Common myeloid progenitor, CD34-positive (primary cell): ENCODE measurements around the gene SH3GL1.

Experiments used
- CTCF ChIA-PET: fragments of 350-600 bp; sonication (Branson Sonifier 250); formaldehyde crosslinking; loops from one replicate; lab custom pipeline; 2021; ENCODE audit warnings: antibody characterized with exemption; lab: Charles Lee
- POLR2A ChIA-PET: fragments of 350-600 bp; sonication (Branson Sonifier 250); formaldehyde crosslinking; loops from one replicate; lab custom pipeline; 2021; ENCODE audit warnings: antibody characterized with exemption; lab: Charles Lee
- DNase-seq, 3 donors: peaks; one replicate each; pipeline versions ENCODE4 v3.0.0 to v3.0.0-alpha.2; 2013
- H3K27ac ChIP-seq, 2 experiments: 1 replicate in 1 of 2; 2 replicates in 1 of 2; pipeline ENCODE4 v1.7.0; 2013; ENCODE audit warnings: inconsistent platforms in 2 of 2, low read length in 2 of 2, mild to moderate bottlenecking in 2 of 2, low read depth in 1 of 2, moderate library complexity in 1 of 2; ENCODE audit not compliant: severe bottlenecking in 2 of 2, insufficient read depth in 1 of 2, poor library complexity in 1 of 2
- H3K27me3 ChIP-seq, 5 experiments: replicated peaks in 2 of 5; 1 replicate in 3 of 5; 2 replicates in 2 of 5; pipeline versions ENCODE4 v1.6.1 to v1.7.0; 2013; ENCODE audit warnings: low read length in 4 of 5, mild to moderate bottlenecking in 2 of 5, moderate library complexity in 2 of 5, inconsistent platforms in 1 of 5; ENCODE audit not compliant: insufficient read depth in 5 of 5, control insufficient read depth in 4 of 5
- H3K36me3 ChIP-seq, 4 experiments: 1 replicate in 2 of 4; 2 replicates in 2 of 4; pipeline versions ENCODE4 v1.6.1 to v1.7.0; 2013; ENCODE audit warnings: low read length in 3 of 4, control low read depth in 1 of 4, mild to moderate bottlenecking in 1 of 4; ENCODE audit not compliant: control insufficient read depth in 4 of 4, insufficient read depth in 4 of 4
- H3K4me1 ChIP-seq, 4 experiments: 1 replicate in 3 of 4; 2 replicates in 1 of 4; pipeline versions ENCODE4 v1.6.1 to v1.7.1; 2013; ENCODE audit warnings: low read length in 3 of 4, mild to moderate bottlenecking in 3 of 4, control low read depth in 1 of 4, inconsistent platforms in 1 of 4, moderate library complexity in 1 of 4; ENCODE audit not compliant: control insufficient read depth in 4 of 4, insufficient read depth in 4 of 4; ENCODE audit errors: control extremely low read depth in 1 of 4
- H3K4me3 ChIP-seq, 7 experiments: 1 replicate in 4 of 7; 2 replicates in 3 of 7; pipeline versions ENCODE4 v1.5.1 to v1.7.0; 2013; ENCODE audit warnings: mild to moderate bottlenecking in 7 of 7, low read length in 6 of 7, moderate library complexity in 6 of 7, inconsistent platforms in 2 of 7, low read depth in 2 of 7, control low read depth in 1 of 7; ENCODE audit not compliant: insufficient read depth in 4 of 7, control insufficient read depth in 1 of 7; ENCODE audit errors: extremely low read depth in 1 of 7
- H3K9me3 ChIP-seq, 5 experiments: 1 replicate in 4 of 5; 2 replicates in 1 of 5; pipeline versions ENCODE4 v1.6.1 to v1.7.1; 2013; ENCODE audit warnings: low read length in 4 of 5, mild to moderate bottlenecking in 2 of 5, inconsistent platforms in 1 of 5, low read depth in 1 of 5, moderate library complexity in 1 of 5; ENCODE audit not compliant: control insufficient read depth in 4 of 5, insufficient read depth in 2 of 5; ENCODE audit errors: control extremely low read depth in 1 of 5
- WGBS: methylation state at CpG from one replicate; pipeline ENCODE4 v1.1.5; 2013; ENCODE audit not compliant: insufficient coverage; 5-methylcytosine and 5-hydroxymethylcytosine counted together

The SH3GL1 gene

GRCh38 chr19:4376028-4376670 lies 24.2 kb downstream of the SH3GL1 start:
- ChIA-PET CTCF (interaction anchor here (0.9 to 3.2 kb wide), 7 partner anchors 9 to 24 kb away, joined by 3 to 22 read pairs (median 7); no protein-coding TSS in a partner anchor), POLR2A (interaction anchor here (2.2 kb wide), 1 partner anchor 24 kb away, joined by 6 read pairs; the partner anchor contains the start of gene SH3GL1)
- WGBS = 78% methylated on average over 12 of the region's 16 CpGs
- no peak for DNase-seq
- Histone ChIP-seq H3K36me3 (peaks cover 0 to 20% (median 4%) of the 10 kb centered on the region in 4 experiments), H3K27me3 (no peaks in the 10 kb centered on the region), H3K4me3 (no peak overlapping the region), H3K27ac (peak overlapping the region in 1 of 2 experiments; percentile 64), H3K4me1 (peaks cover 3 to 71% (median 47%) of the 10 kb centered on the region in 4 experiments), H3K9me3 (no peaks in the 10 kb centered on the region)

- CTCF ChIA-PET = interaction anchor here (0.9 to 3.2 kb wide), 6 partner anchors 9 to 23 kb away, joined by 3 to 22 read pairs (median 8); no protein-coding TSS in a partner anchor
- H3K27me3 ChIP-seq = no peaks in the 10 kb centered on the region
- no peaks in the 10 kb centered on the region for H3K9me3 ChIP-seq
These were observed 25.0 kb downstream of the SH3GL1 start for GRCh38 chr19:4375164-4376027.

GRCh38 chr19:4374498-4375163 lies 25.7 kb downstream of the SH3GL1 start:
- CTCF ChIA-PET = no interaction called here

More at GRCh38 chr19:4375164-4376027, 25.0 kb downstream of the SH3GL1 start:
- peak overlapping the region in 1 of 2 experiments; percentile 73 for H3K27ac ChIP-seq
- H3K4me1 ChIP-seq = peaks cover 0 to 72% (median 49%) of the 10 kb centered on the region in 4 experiments
- H3K4me3 ChIP-seq = no peak overlapping the region
- POLR2A ChIA-PET = interaction anchor here (2.2 kb wide), 1 partner anchor 25 kb away, joined by 6 read pairs; the partner anchor contains the start of gene SH3GL1
- 75% methylated on average over 13 of the region's 16 CpGs for WGBS
- DNase-seq = peak; percentile 75 to 89 (median 87)
- peaks cover 0 to 20% (median 6%) of the 10 kb centered on the region in 4 experiments for H3K36me3 ChIP-seq

GRCh38 chr19:4373601-4374497 lies 26.5 kb downstream of the SH3GL1 start:
- peak in 2 of 3 donors; percentile 48 to 51 for DNase-seq
- H3K36me3 ChIP-seq = peaks cover 0 to 19% (median 6%) of the 10 kb centered on the region in 4 experiments
- H3K27me3 ChIP-seq = no peaks in the 10 kb centered on the region
- no peaks in the 10 kb centered on the region for H3K9me3 ChIP-seq
- 77% methylated on average over 24 of the region's 25 CpGs for WGBS
- H3K27ac ChIP-seq = peak overlapping the region in 1 of 2 experiments; percentile 78
- peaks cover 0 to 76% (median 53%) of the 10 kb centered on the region in 4 experiments for H3K4me1 ChIP-seq
- POLR2A ChIA-PET = no interaction called here
- CTCF ChIA-PET = no interaction called here
- peak overlapping the region in 1 of 7 experiments; percentile 5 for H3K4me3 ChIP-seq

More at GRCh38 chr19:4374498-4375163, 25.7 kb downstream of the SH3GL1 start:
- peak in 2 of 3 donors; percentile 60 to 71 for DNase-seq
- Histone ChIP-seq H3K4me3 (peak overlapping the region in 1 of 7 experiments; percentile 5), H3K36me3 (peaks cover 0 to 20% (median 6%) of the 10 kb centered on the region in 4 experiments), H3K27me3 (no peaks in the 10 kb centered on the region), H3K9me3 (no peaks in the 10 kb centered on the region), H3K4me1 (peaks cover 0 to 72% (median 49%) of the 10 kb centered on the region in 4 experiments), H3K27ac (peak overlapping the region in 1 of 2 experiments; percentile 78)
- WGBS = 86% methylated on average over 25 of the region's 27 CpGs
- POLR2A ChIA-PET = interaction anchor here (2.2 kb wide), 1 partner anchor 26 kb away, joined by 6 read pairs; the partner anchor contains the start of gene SH3GL1

GRCh38 chr19:4373013-4373367 lies 27.4 kb downstream of the SH3GL1 start:
- POLR2A ChIA-PET = no interaction called here
- H3K27me3 ChIP-seq = no peaks in the 10 kb centered on the region
- no peaks in the 10 kb centered on the region for H3K9me3 ChIP-seq
- peaks cover 0 to 14% (median 5%) of the 10 kb centered on the region in 4 experiments for H3K36me3 ChIP-seq
- H3K27ac ChIP-seq = no peak overlapping the region
- CTCF ChIA-PET = interaction anchor here (1.5 kb wide), 1 partner anchor 10 kb away, joined by 4 read pairs; no protein-coding TSS in a partner anchor
- DNase-seq = no peak
- 92% methylated on average over 5 of the region's 8 CpGs for WGBS
- peaks cover 0 to 84% (median 57%) of the 10 kb centered on the region in 4 experiments for H3K4me1 ChIP-seq
- H3K4me3 ChIP-seq = no peak overlapping the region
